Esophagus (tissue), 2 donors: ENCODE results near the gene CDK6. TPM values are rescaled to one million over a fixed set of nuclear protein-coding genes. Genes with fewer than 3 reads are reported as not detected.
"Not testable (repeated sequence)": the region's sequence is repeated elsewhere in the genome, so short reads cannot be mapped to it uniquely, and the experiment has no call there.

Experiments used
- H3K27ac ChIP-seq, 2 donors: one replicate each; pipeline ENCODE4 v1.5.1; 2013; ENCODE audit warnings: low read depth in 2 of 2, mild to moderate bottlenecking in 2 of 2, inconsistent platforms in 1 of 2, low read length in 1 of 2, moderate library complexity in 1 of 2
- H3K27me3 ChIP-seq, 2 donors: one replicate each; pipeline ENCODE4 v1.6.1; 2013; ENCODE audit warnings: low read length in 2 of 2, control low read depth in 1 of 2, mild to moderate bottlenecking in 1 of 2; ENCODE audit not compliant: insufficient read depth in 2 of 2, control insufficient read depth in 1 of 2
- H3K36me3 ChIP-seq, 2 donors: one replicate each; pipeline ENCODE4 v1.6.1; 2013; ENCODE audit warnings: low read length in 1 of 2; ENCODE audit not compliant: control insufficient read depth in 2 of 2, insufficient read depth in 2 of 2
- H3K4me1 ChIP-seq, 2 donors: one replicate each; pipeline ENCODE4 v1.6.1; 2013; ENCODE audit warnings: low read length in 1 of 2; ENCODE audit not compliant: control insufficient read depth in 2 of 2, insufficient read depth in 2 of 2
- H3K4me3 ChIP-seq, 2 donors: one replicate each; pipeline ENCODE4 v1.5.1; 2013; ENCODE audit warnings: low read length in 2 of 2, mild to moderate bottlenecking in 2 of 2, low read depth in 1 of 2, moderate library complexity in 1 of 2
- H3K9me3 ChIP-seq, 2 donors: one replicate each; pipeline ENCODE4 v1.6.1; 2013; ENCODE audit warnings: mild to moderate bottlenecking in 2 of 2, low read depth in 1 of 2, low read length in 1 of 2, moderate library complexity in 1 of 2; ENCODE audit not compliant: control insufficient read depth in 2 of 2, insufficient read depth in 1 of 2
- WGBS, 2 donors: extraction: QIAGEN DNeasy Blood & Tissue Kit; methylation state at CpG; one replicate each; pipeline ENCODE4 v1.1.7; 2013; 5-methylcytosine and 5-hydroxymethylcytosine counted together
- polyA plus RNA-seq, 2 donors: library from polyadenylated mRNA; stranded (reverse); fragments of 200-250 nt; gene quantifications; one replicate each; pipeline ENCODE4 v1.2.3, GENCODE V29; 2013
- donor health status: healthy with polysubstance abuse.
- donor health status: Bipolar disorder and iron deficiency.

The CDK6 gene
- 1 to 10 TPM; 1.4 to 2.2 TPM for polyA plus RNA-seq

- H3K36me3 ChIP-seq = no peaks in the 10 kb centered on the region
- 0% methylated on average over 36 to 54 of the region's 54 CpGs for WGBS, 2 donors
Measured at GRCh38 chr7:92836489-92836999, at the start of gene CDK6. CDK6 (minus strand) TSS chr7:92836573; CDS start chr7:92833323, 3,250 bp downstream.

GRCh38 chr7:92886039-92886438 is 49.7 kb upstream of the CDK6 start:
- H3K27me3 ChIP-seq, H3K36me3 ChIP-seq: not testable (repeated sequence)

More at GRCh38 chr7:92836489-92836999, at the start of gene CDK6:
- H3K9me3 ChIP-seq = no peaks in the 10 kb centered on the region
- peak within 1 kb of the TSS; percentile 70 to 74 for H3K4me3 ChIP-seq
- peak within 1 kb of the TSS; percentile 72 to 95 for H3K27ac ChIP-seq
- H3K4me1 ChIP-seq = no peaks in the 10 kb centered on the region
- H3K27me3 ChIP-seq = no peaks in the 10 kb centered on the region

GRCh38 chr7:92884218-92884617 is 47.8 kb upstream of the CDK6 start:
- H3K9me3 ChIP-seq = peaks cover 0 to 6% of the 10 kb centered on the region in 2 donors
- H3K4me1 ChIP-seq = peaks cover 0 to 4% of the 10 kb centered on the region in 2 donors
- H3K27ac ChIP-seq = no peak overlapping the region
- H3K4me3 ChIP-seq = no peak overlapping the region
- H3K36me3 ChIP-seq = no peaks in the 10 kb centered on the region
- no peaks in the 10 kb centered on the region for H3K27me3 ChIP-seq

More at GRCh38 chr7:92886039-92886438, 49.7 kb upstream of the CDK6 start:
- not testable (repeated sequence) for H3K4me1 ChIP-seq, H3K27ac ChIP-seq, H3K9me3 ChIP-seq, H3K4me3 ChIP-seq
- 86 to 88% methylated on average over 2 of the region's 2 CpGs for WGBS, 2 donors

GRCh38 chr7:92882760-92883159 is 46.4 kb upstream of the CDK6 start:
- Histone ChIP-seq H3K4me1 (no peaks in the 10 kb centered on the region), H3K9me3 (peaks cover 0 to 6% of the 10 kb centered on the region in 2 donors), H3K36me3 (no peaks in the 10 kb centered on the region), H3K27ac (no peak overlapping the region), H3K27me3 (no peaks in the 10 kb centered on the region), H3K4me3 (no peak overlapping the region)
- WGBS, 2 donors = 79 to 86% methylated on average over 1 of the region's 1 CpG

GRCh38 chr7:92881091-92881485 is 44.7 kb upstream of the CDK6 start:
- H3K27ac ChIP-seq = no peak overlapping the region
- 80 to 88% methylated on average over 4 of the region's 4 CpGs for WGBS, 2 donors
- H3K27me3 ChIP-seq = no peaks in the 10 kb centered on the region
- peaks cover 0 to 6% of the 10 kb centered on the region in 2 donors for H3K9me3 ChIP-seq
- H3K4me3 ChIP-seq = no peak overlapping the region
- H3K4me1 ChIP-seq = no peaks in the 10 kb centered on the region
- H3K36me3 ChIP-seq = no peaks in the 10 kb centered on the region

- no peaks in the 10 kb centered on the region for H3K27me3 ChIP-seq
- WGBS, 2 donors = 94 to 97% methylated on average over 2 of the region's 2 CpGs
- no peak overlapping the region for H3K4me3 ChIP-seq
- no peak overlapping the region for H3K27ac ChIP-seq
- H3K9me3 ChIP-seq = peaks cover 0 to 6% of the 10 kb centered on the region in 2 donors
- no peaks in the 10 kb centered on the region for H3K36me3 ChIP-seq
- no peaks in the 10 kb centered on the region for H3K4me1 ChIP-seq
Measured at GRCh38 chr7:92880212-92881090, 44.1 kb upstream of the CDK6 start.

- Histone ChIP-seq H3K4me3 (no peak overlapping the region), H3K9me3 (peaks cover 0 to 6% of the 10 kb centered on the region in 2 donors), H3K27ac (no peak overlapping the region), H3K36me3 (no peaks in the 10 kb centered on the region), H3K27me3 (no peaks in the 10 kb centered on the region), H3K4me1 (no peaks in the 10 kb centered on the region)
- WGBS, 2 donors = 79 to 85% methylated on average over 1 of the region's 1 CpG
Measured at GRCh38 chr7:92877367-92877766, 41.0 kb upstream of the CDK6 start.

GRCh38 chr7:92876836-92877235 is 40.5 kb upstream of the CDK6 start:
- Histone ChIP-seq H3K27me3 (no peaks in the 10 kb centered on the region), H3K4me1 (no peaks in the 10 kb centered on the region), H3K36me3 (no peaks in the 10 kb centered on the region), H3K4me3 (no peak overlapping the region), H3K27ac (no peak overlapping the region), H3K9me3 (peaks cover 0 to 6% of the 10 kb centered on the region in 2 donors)
- WGBS, 2 donors = 44 to 62% methylated on average over 1 of the region's 1 CpG

GRCh38 chr7:92875719-92876118 is 39.3 kb upstream of the CDK6 start:
- peaks cover 0 to 2% of the 10 kb centered on the region in 2 donors for H3K9me3 ChIP-seq
- no peaks in the 10 kb centered on the region for H3K4me1 ChIP-seq
- H3K36me3 ChIP-seq = no peaks in the 10 kb centered on the region
- no peaks in the 10 kb centered on the region for H3K27me3 ChIP-seq
- H3K4me3 ChIP-seq = no peak overlapping the region
- 50 to 79% methylated on average over 2 of the region's 2 CpGs for WGBS, 2 donors
- H3K27ac ChIP-seq = no peak overlapping the region

GRCh38 chr7:92875173-92875572 is 38.8 kb upstream of the CDK6 start:
- Histone ChIP-seq H3K36me3 (no peaks in the 10 kb centered on the region), H3K4me3 (no peak overlapping the region), H3K9me3 (no peaks in the 10 kb centered on the region), H3K4me1 (no peaks in the 10 kb centered on the region), H3K27me3 (no peaks in the 10 kb centered on the region), H3K27ac (no peak overlapping the region)
- WGBS, 2 donors = 80 to 91% methylated on average over 1 of the region's 1 CpG
